Epithelial cell of proximal tubule (primary cell): ENCODE data around the gene PACS2. TPM values are rescaled to one million over a fixed set of nuclear protein-coding genes. Genes with fewer than 3 reads are reported as not detected.
A peak's percentile ranks its signal among the peaks of the same experiment; 100 is the strongest.

ENCODE experiments used
- DNase-seq: peaks from one replicate; pipeline ENCODE4 v3.0.0-alpha.2; 2011; ENCODE audit warnings: low read depth
- H3K4me3 ChIP-seq: 2 replicates; pipeline ENCODE4 v1.5.1; 2011; ENCODE audit warnings: low read depth, mild to moderate bottlenecking, low read length
- CTCF ChIP-seq: conservative IDR thresholded peaks from 2 replicates; pipeline ENCODE4 v1.5.1; 2012; ENCODE audit warnings: low read depth, mild to moderate bottlenecking, low read length
- total RNA-seq: library from RNA; depleted of rRNA; stranded (reverse); fragments of >200 nt; gene quantifications from 2 replicates; pipeline ENCODE4 v1.2.3, GENCODE V29; 2015

PACS2 gene
- total RNA-seq, 1 donor from 2014 or later, result 68.7 TPM

GRCh38 chr14:105395538-105395854 lies 80.9 kb downstream of the PACS2 start:
- DNase-seq, result no peak
- no peak for TF ChIP-seq CTCF

GRCh38 chr14:105397350-105397931 lies 82.9 kb downstream of the PACS2 start:
- peak overlapping the region; percentile 90 for H3K4me3 ChIP-seq
- DNase-seq, result no peak
- TF ChIP-seq CTCF, result no peak

More at GRCh38 chr14:105395538-105395854, 80.9 kb downstream of the PACS2 start:
- no peak overlapping the region for H3K4me3 ChIP-seq

- TF ChIP-seq CTCF, result no peak
- DNase-seq, result no peak
- peak within 1 kb of the TSS; percentile 90 for H3K4me3 ChIP-seq
These were observed 83.6 kb downstream of the PACS2 start, which contains the start of gene TEX22 for GRCh38 chr14:105398044-105398725. Gene TEX22 (plus strand): TSS chr14:105398538. CDS start chr14:105399341, 803 bp downstream.

- DNase-seq, result no peak
- TF ChIP-seq CTCF, result no peak
- peak overlapping the region; percentile 90 for H3K4me3 ChIP-seq
These were observed 84.3 kb downstream of the PACS2 start for GRCh38 chr14:105398726-105399465.

GRCh38 chr14:105399466-105399775 lies 84.9 kb downstream of the PACS2 start:
- DNase-seq, result no peak
- TF ChIP-seq CTCF, result no peak
- H3K4me3 ChIP-seq, result peak overlapping the region; percentile 90

GRCh38 chr14:105400016-105400415 lies 85.5 kb downstream of the PACS2 start:
- no peak for TF ChIP-seq CTCF
- H3K4me3 ChIP-seq, result no peak overlapping the region
- DNase-seq, result no peak
